MM.1S (cell line): Measurements from ENCODE around the gene CCDC102B.

ENCODE experiments used
- DNase-seq: peaks from one replicate; pipeline ENCODE4 v3.0.0-alpha.2; 2015
- H2AFZ ChIP-seq: fragments of 300-600 bp; sonication (generic); 2 replicates; pipeline ENCODE4 v1.6.0; 2016; ENCODE audit warnings: antibody characterized with exemption, low read length
- H3F3A ChIP-seq: fragments of 300-600 bp; sonication (generic); 2 replicates; pipeline ENCODE4 v1.6.1; 2016; ENCODE audit warnings: mild to moderate bottlenecking, antibody characterized with exemption, low read length, moderate library complexity, mixed read lengths; ENCODE audit not compliant: insufficient read depth
- H3K27ac ChIP-seq: fragments of 300-600 bp; sonication (generic); 2 replicates; pipeline ENCODE4 v1.5.1; 2016; ENCODE audit warnings: mild to moderate bottlenecking, low read length
- H3K27me3 ChIP-seq: fragments of 300-600 bp; sonication (generic); replicated peaks from 2 replicates; pipeline ENCODE4 v1.6.0; 2016; ENCODE audit warnings: low read length; ENCODE audit not compliant: insufficient read depth
- H3K36me3 ChIP-seq: fragments of 300-600 bp; sonication (generic); replicated peaks from 2 replicates; pipeline ENCODE4 v1.6.1; 2016; ENCODE audit warnings: mild to moderate bottlenecking, low read length, mixed read lengths; ENCODE audit not compliant: insufficient read depth
- H3K4me1 ChIP-seq: fragments of 300-600 bp; sonication (generic); 2 replicates; pipeline ENCODE4 v1.6.1; 2016; ENCODE audit warnings: low read length, mixed read lengths
- H3K4me2 ChIP-seq: fragments of 300-600 bp; sonication (generic); 2 replicates; pipeline ENCODE4 v1.6.0; 2016; ENCODE audit warnings: low read depth, low read length
- H3K4me3 ChIP-seq: fragments of 300-600 bp; sonication (generic); 2 replicates; pipeline ENCODE4 v1.5.1; 2016; ENCODE audit warnings: low read length, mixed read lengths
- H3K79me2 ChIP-seq: fragments of 300-600 bp; sonication (generic); 2 replicates; pipeline ENCODE4 v1.6.1; 2016; ENCODE audit warnings: mixed run types, low read length, mixed read lengths
- H3K9ac ChIP-seq: fragments of 300-600 bp; sonication (generic); 2 replicates; pipeline ENCODE4 v1.6.1; 2016; ENCODE audit warnings: low read length, mixed read lengths
- H3K9me2 ChIP-seq: fragments of 300-600 bp; sonication (generic); replicated peaks from 2 replicates; pipeline ENCODE4 v1.6.1; 2016; ENCODE audit warnings: mild to moderate bottlenecking, low read length, mixed read lengths; ENCODE audit not compliant: insufficient read depth
- H3K9me3 ChIP-seq: fragments of 300-600 bp; sonication (generic); replicated peaks from 2 replicates; pipeline ENCODE4 v1.6.1; 2016; ENCODE audit warnings: mild to moderate bottlenecking, low read length, mixed read lengths; ENCODE audit not compliant: insufficient read depth
- H4K20me1 ChIP-seq: fragments of 300-600 bp; sonication (generic); 2 replicates; pipeline ENCODE4 v1.6.1; 2016; ENCODE audit warnings: mild to moderate bottlenecking, low read length, moderate library complexity, mixed read lengths; ENCODE audit not compliant: insufficient read depth
- EZH2 ChIP-seq: fragments of 300-600 bp; sonication (generic); optimal IDR thresholded peaks from 2 replicates; pipeline ENCODE3; 2017; ENCODE audit warnings: low read depth, mild to moderate bottlenecking, antibody characterized with exemption, low read length, mixed read lengths
- EZH2phosphoT487 ChIP-seq: fragments of 300-600 bp; sonication (generic); IDR thresholded peaks from 2 replicates; pipeline ENCODE4 v1.6.1; 2018; ENCODE audit warnings: antibody characterized with exemption, low read length
- TF ChIP-seq, protein P1 (sequence below): fragments of 300-600 bp; sonication (generic); IDR thresholded peaks from 2 replicates; pipeline ENCODE4 v1.5.1; 2016; ENCODE audit warnings: antibody characterized with exemption, low read length, mixed read lengths

The CCDC102B gene

GRCh38 chr18:68763083-68763482 is 34.8 kb upstream of the CCDC102B start:
- Histone ChIP-seq H3K36me3 (no peaks in the 10 kb centered on the region), H3K27me3 (no peaks in the 10 kb centered on the region), H4K20me1 (no peaks in the 10 kb centered on the region), H3K79me2 (no peaks in the 10 kb centered on the region), H3K9ac (no peak overlapping the region), H3K9me3 (no peaks in the 10 kb centered on the region), H3K27ac (no peak overlapping the region), H3K4me3 (no peak overlapping the region), H3K4me1 (no peaks in the 10 kb centered on the region), H3K9me2 (no peaks in the 10 kb centered on the region), H3F3A (no peaks in the 10 kb centered on the region), H3K4me2 (no peak overlapping the region), H2AFZ (no peak overlapping the region)
- DNase-seq: no peak
- TF ChIP-seq EZH2 (no peak), EZH2phosphoT487 (no peak)
- TF ChIP-seq, protein P1, sequence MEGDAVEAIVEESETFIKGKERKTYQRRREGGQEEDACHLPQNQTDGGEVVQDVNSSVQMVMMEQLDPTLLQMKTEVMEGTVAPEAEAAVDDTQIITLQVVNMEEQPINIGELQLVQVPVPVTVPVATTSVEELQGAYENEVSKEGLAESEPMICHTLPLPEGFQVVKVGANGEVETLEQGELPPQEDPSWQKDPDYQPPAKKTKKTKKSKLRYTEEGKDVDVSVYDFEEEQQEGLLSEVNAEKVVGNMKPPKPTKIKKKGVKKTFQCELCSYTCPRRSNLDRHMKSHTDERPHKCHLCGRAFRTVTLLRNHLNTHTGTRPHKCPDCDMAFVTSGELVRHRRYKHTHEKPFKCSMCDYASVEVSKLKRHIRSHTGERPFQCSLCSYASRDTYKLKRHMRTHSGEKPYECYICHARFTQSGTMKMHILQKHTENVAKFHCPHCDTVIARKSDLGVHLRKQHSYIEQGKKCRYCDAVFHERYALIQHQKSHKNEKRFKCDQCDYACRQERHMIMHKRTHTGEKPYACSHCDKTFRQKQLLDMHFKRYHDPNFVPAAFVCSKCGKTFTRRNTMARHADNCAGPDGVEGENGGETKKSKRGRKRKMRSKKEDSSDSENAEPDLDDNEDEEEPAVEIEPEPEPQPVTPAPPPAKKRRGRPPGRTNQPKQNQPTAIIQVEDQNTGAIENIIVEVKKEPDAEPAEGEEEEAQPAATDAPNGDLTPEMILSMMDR: no peak

DNA sequence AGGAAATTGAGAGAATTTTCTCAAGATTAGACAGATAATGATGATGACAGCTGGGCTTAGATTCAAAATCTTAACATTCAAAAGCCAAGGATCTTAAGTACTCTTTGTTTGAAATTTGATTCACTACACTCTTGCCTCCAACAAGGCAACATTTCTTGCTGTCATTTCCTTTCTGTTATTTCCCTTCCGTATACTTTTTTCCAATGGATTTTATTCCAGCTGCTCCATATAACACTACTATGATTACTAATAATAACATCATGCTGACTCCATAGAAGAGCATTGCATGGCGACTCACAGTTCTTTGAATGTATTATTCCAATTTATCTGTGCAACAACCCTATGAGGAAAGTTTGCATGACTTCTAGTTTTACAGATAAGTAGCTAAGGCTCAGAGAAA is 33.9 kb upstream of the CCDC102B start:
- Histone ChIP-seq H3K27ac (no peak overlapping the region), H3F3A (no peaks in the 10 kb centered on the region), H4K20me1 (no peaks in the 10 kb centered on the region), H3K9me2 (no peaks in the 10 kb centered on the region), H3K79me2 (no peaks in the 10 kb centered on the region), H3K9me3 (no peaks in the 10 kb centered on the region), H3K36me3 (no peaks in the 10 kb centered on the region), H2AFZ (no peak overlapping the region), H3K4me2 (no peak overlapping the region), H3K9ac (no peak overlapping the region), H3K4me1 (no peaks in the 10 kb centered on the region), H3K4me3 (no peak overlapping the region), H3K27me3 (no peaks in the 10 kb centered on the region)
- no peak for DNase-seq
- TF ChIP-seq EZH2phosphoT487: no peak
- no peak for TF ChIP-seq EZH2
- TF ChIP-seq, protein P1: no peak

DNA sequence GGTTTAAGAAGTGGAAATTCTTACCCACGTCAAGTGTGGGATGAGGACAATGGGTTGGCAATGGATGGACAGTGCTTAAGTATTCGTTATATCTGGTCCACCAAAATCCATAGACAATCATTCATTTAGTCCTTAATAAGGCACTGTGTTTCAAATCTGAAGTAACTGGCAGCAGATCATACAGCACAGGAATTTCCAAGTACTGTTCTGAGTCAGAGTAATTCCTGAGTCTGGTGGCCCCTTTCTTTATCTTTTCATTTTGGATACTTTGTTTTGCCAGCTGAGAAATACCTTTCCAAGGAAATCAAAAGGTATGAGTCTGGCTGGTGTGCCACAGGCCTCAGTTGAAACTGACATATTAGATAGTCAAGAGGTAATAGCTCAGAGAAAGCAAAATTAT is 31.4 kb upstream of the CCDC102B start:
- no peak overlapping the region for H2AFZ ChIP-seq
- H3K36me3 ChIP-seq: no peaks in the 10 kb centered on the region
- H3K4me2 ChIP-seq: no peak overlapping the region
- no peaks in the 10 kb centered on the region for H3F3A ChIP-seq
- no peak overlapping the region for H3K9ac ChIP-seq
- H3K9me2 ChIP-seq: no peaks in the 10 kb centered on the region
- no peaks in the 10 kb centered on the region for H4K20me1 ChIP-seq
- no peaks in the 10 kb centered on the region for H3K27me3 ChIP-seq
- no peaks in the 10 kb centered on the region for H3K9me3 ChIP-seq
- no peak overlapping the region for H3K4me3 ChIP-seq
- no peaks in the 10 kb centered on the region for H3K4me1 ChIP-seq
- H3K27ac ChIP-seq: no peak overlapping the region
- TF ChIP-seq EZH2: no peak
- TF ChIP-seq, protein P1: no peak
- TF ChIP-seq EZH2phosphoT487: no peak
- no peaks in the 10 kb centered on the region for H3K79me2 ChIP-seq
- DNase-seq: no peak
